D721Med (cell line): Measurements from ENCODE around the gene NELFB.

Experiments
- DNase-seq: peaks from one replicate; pipeline ENCODE4 v3.0.0; 2011; ENCODE audit warnings: low spot score; ENCODE audit not compliant: insufficient read length
- FAIRE-seq: peaks from 2 replicates; lab custom pipeline; 2011; peaks lifted over from hg19 to GRCh38; lab: Jason Lieb, UNC
- CTCF ChIP-seq: IDR thresholded peaks from 2 replicates; pipeline ENCODE4 v1.5.1; 2012; ENCODE audit warnings: mild to moderate bottlenecking, control low read depth; ENCODE audit not compliant: insufficient read depth; ENCODE audit errors: missing control alignments

The NELFB gene

GRCh38 chr9:137319011-137319738 is 64.0 kb downstream of the NELFB start:
- DNase-seq (peak; percentile 22), FAIRE-seq (no peak)
- no peak for TF ChIP-seq CTCF

GRCh38 chr9:137319739-137320551 is 64.8 kb downstream of the NELFB start:
- FAIRE-seq (no peak), DNase-seq (peak; percentile 16)
- no peak for TF ChIP-seq CTCF

GRCh38 chr9:137320555-137321384 is 65.6 kb downstream of the NELFB start:
- no peak for TF ChIP-seq CTCF
- peak; percentile 14 for DNase-seq

GRCh38 chr9:137321726-137322361 is 66.7 kb downstream of the NELFB start:
- FAIRE-seq, result no peak
- no peak for TF ChIP-seq CTCF
- DNase-seq, result peak; percentile 18

More at GRCh38 chr9:137320555-137321384, 65.6 kb downstream of the NELFB start:
- FAIRE-seq, result no peak
